ENCODE results near the gene EHD1.

The EHD1 gene

DNA sequence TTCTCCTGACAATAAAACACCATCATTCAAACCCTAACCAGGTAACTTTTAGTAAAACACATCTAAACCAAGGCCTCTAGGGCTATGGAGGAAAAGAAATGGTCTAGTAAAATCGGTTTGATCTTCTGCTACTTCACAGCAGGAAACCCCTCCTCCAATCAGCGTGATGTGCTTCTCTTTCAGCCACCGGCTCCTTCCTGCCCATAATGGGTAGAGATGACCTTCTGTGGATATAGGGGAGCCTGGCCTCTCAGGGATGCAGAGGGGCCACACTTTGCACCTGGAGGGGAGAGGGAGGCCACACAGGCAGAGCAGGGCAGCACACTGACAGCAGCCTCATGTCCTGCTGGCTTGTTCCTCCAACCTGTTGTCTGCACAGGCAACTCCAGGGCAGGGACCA lies 6.9 kb downstream of the EHD1 start:
- FAIRE-seq = no peak

DNA sequence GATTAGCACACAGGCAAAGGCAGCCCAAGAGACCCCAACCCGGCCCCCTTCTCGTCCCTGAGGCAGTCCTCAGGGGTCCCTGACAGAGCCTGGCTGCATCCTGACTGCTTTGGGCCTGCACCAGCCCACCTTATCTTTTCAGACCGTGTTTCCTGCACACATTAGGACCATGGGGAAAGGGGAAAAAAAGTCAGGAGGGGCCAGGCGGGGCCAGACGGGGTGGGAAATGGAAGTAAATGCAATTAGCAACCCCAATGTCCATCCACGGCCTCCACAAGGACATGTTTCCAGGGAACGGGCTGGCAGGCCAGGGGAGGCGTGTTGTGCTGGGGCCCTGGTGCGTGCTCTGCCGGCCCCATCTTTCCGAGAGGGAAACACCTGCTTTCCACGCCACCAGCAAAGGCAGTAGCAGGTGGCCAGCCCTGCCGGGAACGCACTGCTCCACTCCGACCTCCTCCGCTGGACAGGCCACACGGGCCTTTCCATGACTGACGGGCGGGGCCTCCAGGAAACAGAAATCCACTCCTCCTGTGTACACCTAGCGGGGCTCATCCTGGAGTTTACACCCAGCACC lies 7.4 kb downstream of the EHD1 start:
- FAIRE-seq = no peak

- FAIRE-seq = no peak
Observed at GRCh38 chr11:64870176-64870892, 8.1 kb downstream of the EHD1 start.

DNA sequence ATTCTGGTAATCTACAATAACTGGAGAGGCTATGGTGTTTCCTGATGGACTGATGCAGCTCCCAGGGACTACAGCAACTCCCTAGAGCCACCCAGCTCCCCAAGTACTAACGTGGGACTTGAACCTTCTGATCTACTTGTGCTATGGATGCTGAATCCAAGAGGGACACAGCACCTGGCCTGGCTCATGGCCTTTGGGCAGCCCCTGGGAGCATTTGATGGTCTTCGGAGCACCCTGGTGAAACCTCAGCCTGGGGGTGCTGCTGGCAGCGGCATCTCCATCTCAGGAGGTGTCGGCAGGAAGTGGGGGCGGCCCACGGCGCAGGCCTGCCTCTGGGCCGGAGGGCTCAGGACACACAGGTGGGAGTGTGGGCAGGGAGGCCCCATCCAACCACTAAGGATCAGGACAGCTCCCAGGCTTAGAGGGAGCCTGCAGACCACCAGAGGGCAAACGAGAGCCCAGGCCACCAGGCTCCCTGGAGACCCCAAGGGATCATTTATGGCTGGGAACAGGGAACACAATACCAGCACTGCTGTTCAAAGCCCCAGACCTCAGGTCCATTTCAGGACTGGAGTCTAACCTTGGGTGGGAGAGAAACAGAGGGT lies 8.7 kb downstream of the EHD1 start:
- FAIRE-seq = no peak

DNA sequence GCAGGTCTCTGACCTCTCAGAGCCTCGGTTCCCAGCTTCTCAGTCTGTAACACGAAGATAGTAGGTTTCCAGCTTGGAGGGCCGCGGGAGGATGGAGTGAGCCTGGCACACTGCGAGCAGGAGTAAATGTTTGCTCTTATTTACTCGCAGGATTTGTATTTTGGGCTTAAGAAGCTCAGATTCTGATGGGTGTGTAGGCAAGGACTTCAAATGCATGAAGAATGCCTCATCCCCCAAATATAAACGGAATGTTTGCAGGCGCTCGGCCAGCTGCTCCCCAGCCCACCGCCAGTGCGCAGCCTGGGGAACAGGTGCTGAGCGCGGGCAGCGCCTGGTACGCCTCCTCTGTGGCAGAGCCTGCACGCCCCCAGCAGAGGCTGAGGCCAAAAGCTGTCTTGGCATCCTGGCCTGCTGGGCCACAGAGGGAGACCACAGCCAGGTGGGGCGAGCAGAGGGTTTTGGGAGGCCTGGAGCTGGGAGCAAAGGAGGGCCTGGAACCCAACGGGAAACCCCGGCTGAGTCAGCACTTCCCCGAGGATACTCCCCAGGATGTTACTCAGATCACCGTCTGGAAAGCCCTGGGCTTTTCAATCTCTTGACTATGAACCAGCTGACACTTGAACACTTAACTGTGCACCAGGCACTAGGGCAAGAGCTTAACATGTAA lies 9.4 kb downstream of the EHD1 start:
- no peak for FAIRE-seq

- no peak for FAIRE-seq
Observed at GRCh38 chr11:64867748-64868462, 10.5 kb downstream of the EHD1 start.

- FAIRE-seq = no peak
Observed at GRCh38 chr11:64866173-64866491, 12.3 kb downstream of the EHD1 start.

DNA sequence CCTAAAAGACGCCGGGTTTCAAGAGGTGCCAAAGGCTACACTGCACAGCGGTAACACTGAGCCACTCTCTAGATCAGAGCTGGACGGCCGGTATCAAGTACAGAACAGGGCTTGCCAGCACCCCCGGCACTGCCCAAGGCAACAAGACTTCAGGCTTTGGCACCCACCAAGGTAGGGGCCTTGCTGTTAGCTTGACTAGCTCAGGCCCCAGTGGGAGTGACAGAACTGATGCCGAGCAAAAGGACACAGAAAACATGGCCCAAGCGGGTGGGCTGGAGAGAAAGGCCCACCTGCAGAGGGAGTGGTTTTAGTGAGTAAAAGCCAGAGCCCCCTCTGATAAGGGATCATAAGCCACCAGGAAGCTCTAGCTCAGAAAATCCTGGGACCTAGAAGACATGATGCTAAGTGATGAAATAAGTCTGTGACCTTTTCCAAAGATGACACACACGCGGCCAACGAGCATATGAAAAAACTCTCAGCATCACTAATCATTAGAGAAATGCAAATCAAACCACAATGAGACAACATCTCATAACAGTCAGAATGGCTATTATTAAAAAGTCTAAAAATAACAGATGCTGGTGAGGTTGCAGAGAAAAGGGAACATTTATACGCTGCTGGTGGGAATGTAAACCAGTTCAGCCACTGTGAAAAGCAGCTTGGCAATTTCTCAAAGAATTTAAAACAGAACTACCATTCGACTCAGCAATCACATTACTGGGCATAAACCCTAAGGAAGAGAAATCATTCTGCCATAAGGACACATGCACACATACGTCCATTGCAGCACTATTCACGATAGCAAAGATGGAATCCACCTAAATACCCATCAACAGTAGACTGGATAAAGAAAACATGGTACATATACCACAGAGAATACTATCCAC lies 12.9 kb downstream of the EHD1 start:
- no peak for FAIRE-seq

- FAIRE-seq = no peak
Observed at GRCh38 chr11:64864473-64865285, 13.7 kb downstream of the EHD1 start.

DNA sequence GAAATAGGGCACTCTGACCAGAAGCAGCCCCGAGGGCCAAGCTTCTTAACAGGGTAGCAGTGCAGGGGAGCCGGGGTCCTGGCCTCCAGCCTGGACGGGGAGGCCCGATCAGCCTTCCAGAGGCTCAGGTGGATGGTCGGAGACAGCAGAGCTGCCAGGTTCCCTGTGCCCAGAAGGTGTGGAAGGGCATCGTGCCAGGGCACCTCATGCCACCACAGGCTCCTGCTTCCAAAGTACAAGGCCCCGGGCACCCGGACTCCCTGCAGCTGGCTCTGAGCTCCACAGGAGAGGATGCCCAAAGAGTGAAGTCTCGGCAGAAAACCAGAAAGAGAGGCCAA lies 14.3 kb downstream of the EHD1 start:
- FAIRE-seq = no peak

GRCh38 chr11:64863391-64864060 lies 14.9 kb downstream of the EHD1 start:
- FAIRE-seq = no peak

DNA sequence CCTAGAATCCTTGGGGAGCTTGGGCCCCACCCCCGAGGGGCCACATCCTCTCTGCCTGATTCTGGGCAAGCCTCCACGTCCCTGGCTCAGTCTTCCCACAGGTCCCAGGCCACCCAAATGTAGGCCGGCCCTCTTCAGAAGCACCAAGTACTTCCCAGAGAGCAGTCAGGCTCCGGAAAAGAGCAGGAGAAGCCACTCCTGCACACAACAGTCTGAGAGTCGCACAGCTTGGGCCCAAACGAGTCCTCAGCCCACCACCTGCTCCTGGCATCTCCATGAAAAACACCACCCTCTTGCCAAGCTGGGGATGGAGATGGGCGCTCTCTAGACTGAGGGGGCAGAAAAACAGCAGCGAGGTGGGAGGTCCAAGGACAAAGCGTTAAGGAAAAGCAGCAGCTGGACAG lies 15.4 kb downstream of the EHD1 start:
- no peak for FAIRE-seq

- FAIRE-seq = no peak
Observed at GRCh38 chr11:64861227-64861975, 17.0 kb downstream of the EHD1 start.

GRCh38 chr11:64859542-64860414 lies 18.6 kb downstream of the EHD1 start:
- no peak for FAIRE-seq

- no peak for FAIRE-seq
Observed at GRCh38 chr11:64858467-64859263, 19.8 kb downstream of the EHD1 start.

GRCh38 chr11:64857485-64857884 lies 20.9 kb downstream of the EHD1 start:
- FAIRE-seq = no peak

GRCh38 chr11:64856382-64857227 lies 21.8 kb downstream of the EHD1 start:
- FAIRE-seq = no peak

All from TTC549 (cell line).